Fibroblast of the aortic adventitia (primary cell): ENCODE measurements around the gene VWCE. TPM values are rescaled to one million over a fixed set of nuclear protein-coding genes. Genes with fewer than 3 reads are reported as not detected.

Experiments used
- DNase-seq: peaks from one replicate; pipeline ENCODE4 v3.0.0-alpha.2; 2010; ENCODE audit warnings: low read depth
- H3K4me3 ChIP-seq: 2 replicates; pipeline ENCODE4 v1.5.1; 2011; ENCODE audit warnings: low read depth, mild to moderate bottlenecking, control low read depth, low read length, moderate library complexity
- CTCF ChIP-seq: IDR thresholded peaks from 2 replicates; pipeline ENCODE4 v1.5.1; 2011; ENCODE audit warnings: mild to moderate bottlenecking, low read length, control low read depth, inconsistent platforms; ENCODE audit not compliant: insufficient read depth
- total RNA-seq: library from RNA; depleted of rRNA; stranded (reverse); fragments of >200 nt; gene quantifications from 2 replicates; pipeline ENCODE4 v1.2.3, GENCODE V29; 2012; ENCODE audit warnings: low replicate concordance

VWCE gene
- total RNA-seq, 1 donor: 7.4 TPM

GRCh38 chr11:61327669-61328071 lies 32.6 kb upstream of the VWCE start:
- peak; percentile 79 for DNase-seq
- H3K4me3 ChIP-seq: no peak overlapping the region
- no peak for TF ChIP-seq CTCF

GRCh38 chr11:61325649-61326414 lies 30.7 kb upstream of the VWCE start:
- DNase-seq: peak; percentile 75
- no peak overlapping the region for H3K4me3 ChIP-seq
- no peak for TF ChIP-seq CTCF

- no peak for DNase-seq
Measured at GRCh38 chr11:61315260-61315659, 20.1 kb upstream of the VWCE start.

GRCh38 chr11:61310749-61311148 lies 15.6 kb upstream of the VWCE start:
- no peak for DNase-seq
- H3K4me3 ChIP-seq: no peak overlapping the region
- no peak for TF ChIP-seq CTCF

More at GRCh38 chr11:61315260-61315659, 20.1 kb upstream of the VWCE start:
- no peak for TF ChIP-seq CTCF
- no peak overlapping the region for H3K4me3 ChIP-seq

- H3K4me3 ChIP-seq: no peak overlapping the region
- DNase-seq: no peak
- no peak for TF ChIP-seq CTCF
Measured at GRCh38 chr11:61309739-61310138, 14.6 kb upstream of the VWCE start.

GRCh38 chr11:61309141-61309540 lies 14.0 kb upstream of the VWCE start:
- DNase-seq: no peak
- no peak for TF ChIP-seq CTCF

GRCh38 chr11:61307354-61307753 lies 12.2 kb upstream of the VWCE start:
- DNase-seq: no peak
- TF ChIP-seq CTCF: no peak
- H3K4me3 ChIP-seq: no peak overlapping the region

More at GRCh38 chr11:61309141-61309540, 14.0 kb upstream of the VWCE start:
- no peak overlapping the region for H3K4me3 ChIP-seq
